Activated CD8-positive, alpha-beta T cell treated with anti-CD3 and anti-CD28 coated beads for 36 hours (primary cell): ENCODE measurements around the gene C12orf50. TPM values are rescaled to one million over a fixed set of nuclear protein-coding genes. Genes with fewer than 3 reads are reported as not detected.

Experiments used
- ATAC-seq: fragments of 200-7000 bp; cut with Tn5 transposase; one replicate; pipeline ENCODE4 v1.10.0; 2021; ENCODE audit warnings: mild to moderate bottlenecking, moderate library complexity
- CTCF ChIA-PET: fragments of 350-600 bp; sonication (Branson Sonifier 250); formaldehyde crosslinking; loops from one replicate; lab custom pipeline; 2021; ENCODE audit warnings: antibody characterized with exemption; lab: Charles Lee
- POLR2A ChIA-PET: fragments of 350-600 bp; sonication (Branson Sonifier 250); formaldehyde crosslinking; loops from one replicate; lab custom pipeline; 2021; ENCODE audit warnings: antibody characterized with exemption; lab: Charles Lee
- DNase-seq: peaks from one replicate; pipeline ENCODE4 v3.0.0-alpha.2; 2020
- H3K27ac Mint-ChIP-seq: one replicate; pipeline ENCODE4 v1.8.0; 2021; ENCODE audit warnings: mild to moderate bottlenecking, mixed read lengths
- H3K27me3 Mint-ChIP-seq: one replicate; pipeline ENCODE4 v1.8.0; 2021; ENCODE audit warnings: mixed read lengths
- H3K36me3 Mint-ChIP-seq: one replicate; pipeline ENCODE4 v1.8.0; 2021; ENCODE audit warnings: low read depth, mixed read lengths
- H3K4me1 Mint-ChIP-seq: one replicate; pipeline ENCODE4 v1.8.0; 2021; ENCODE audit warnings: low read depth, mixed read lengths
- H3K4me3 Mint-ChIP-seq: one replicate; pipeline ENCODE4 v1.8.0; 2021; ENCODE audit warnings: mild to moderate bottlenecking, moderate library complexity, mixed read lengths
- H3K9me3 Mint-ChIP-seq: one replicate; pipeline ENCODE4 v1.8.0; 2021; ENCODE audit warnings: mixed read lengths
- CTCF ChIP-seq: fragments of 200-600 bp; IDR thresholded peaks from one replicate; pipeline ENCODE4 v1.8.0; 2022; ENCODE audit warnings: antibody characterized with exemption, mild to moderate bottlenecking
- intact Hi-C: fragments of 100-400 bp; cut with micrococcal nuclease; formaldehyde crosslinking; loops from one replicate; pipeline ENCODE4 v1.10.0; 2022
- total RNA-seq, 2 experiments: library from RNA; stranded (reverse); gene quantifications; one replicate each; pipeline ENCODE4 v1.2.3, GENCODE V29; 2021

Gene C12orf50
- total RNA-seq, 2 experiments from 2014 or later: not detected

GRCh38 chr12:88017964-88018363 lies 11.2 kb downstream of the C12orf50 start:
- CTCF ChIA-PET: no interaction called here
- POLR2A ChIA-PET: no interaction called here
- H3K9me3 Mint-ChIP-seq: peaks cover 5% of the 10 kb centered on the region
- no peak overlapping the region for H3K4me3 Mint-ChIP-seq
- DNase-seq (no peak), ATAC-seq (no peak)
- peaks cover 2% of the 10 kb centered on the region for H3K36me3 Mint-ChIP-seq
- intact Hi-C loops: no loop called here
- peaks cover 11% of the 10 kb centered on the region for H3K27me3 Mint-ChIP-seq
- H3K27ac Mint-ChIP-seq: no peak overlapping the region
- no peak for TF ChIP-seq CTCF
- no peaks in the 10 kb centered on the region for H3K4me1 Mint-ChIP-seq

- DNase-seq: no peak
- Mint-ChIP-seq H3K4me3 (no peak overlapping the region), H3K9me3 (peaks cover 5% of the 10 kb centered on the region), H3K36me3 (peaks cover 2% of the 10 kb centered on the region), H3K4me1 (no peaks in the 10 kb centered on the region), H3K27ac (no peak overlapping the region), H3K27me3 (peaks cover 5% of the 10 kb centered on the region)
- CTCF ChIA-PET: no interaction called here
- POLR2A ChIA-PET: no interaction called here
- intact Hi-C loops: no loop called here
- TF ChIP-seq CTCF: no peak
- no peak for ATAC-seq
These were observed 13.4 kb downstream of the C12orf50 start for GRCh38 chr12:88015825-88016224.

GRCh38 chr12:88011755-88012154 lies 17.4 kb downstream of the C12orf50 start:
- no peak overlapping the region for H3K27ac Mint-ChIP-seq
- POLR2A ChIA-PET: no interaction called here

GRCh38 chr12:88006351-88006750 lies 22.9 kb downstream of the C12orf50 start:
- DNase-seq: no peak
- intact Hi-C loops: no loop called here
- TF ChIP-seq CTCF: no peak
- ChIA-PET POLR2A (no interaction called here), CTCF (no interaction called here)
- Mint-ChIP-seq H3K36me3 (no peaks in the 10 kb centered on the region), H3K4me3 (no peak overlapping the region), H3K27me3 (peaks cover 5% of the 10 kb centered on the region), H3K27ac (no peak overlapping the region), H3K9me3 (peaks cover 4% of the 10 kb centered on the region), H3K4me1 (no peaks in the 10 kb centered on the region)
- no peak for ATAC-seq

More at GRCh38 chr12:88011755-88012154, 17.4 kb downstream of the C12orf50 start:
- intact Hi-C loops: no loop called here
- no peaks in the 10 kb centered on the region for H3K4me1 Mint-ChIP-seq
- H3K4me3 Mint-ChIP-seq: no peak overlapping the region
- peaks cover 7% of the 10 kb centered on the region for H3K27me3 Mint-ChIP-seq
- no peak for ATAC-seq
- no peak for TF ChIP-seq CTCF
- H3K9me3 Mint-ChIP-seq: no peaks in the 10 kb centered on the region
- DNase-seq: no peak
- H3K36me3 Mint-ChIP-seq: no peaks in the 10 kb centered on the region
- CTCF ChIA-PET: no interaction called here

- no peak for TF ChIP-seq CTCF
- Mint-ChIP-seq H3K27ac (no peak overlapping the region), H3K36me3 (no peaks in the 10 kb centered on the region), H3K9me3 (peaks cover 4% of the 10 kb centered on the region), H3K4me3 (no peak overlapping the region), H3K27me3 (peaks cover 4% of the 10 kb centered on the region), H3K4me1 (no peaks in the 10 kb centered on the region)
- CTCF ChIA-PET: no interaction called here
- intact Hi-C loops: no loop called here
- DNase-seq: no peak
- ATAC-seq: no peak
- POLR2A ChIA-PET: no interaction called here
These were observed 27.9 kb downstream of the C12orf50 start for GRCh38 chr12:88001327-88001726.
